Activated CD8-positive, alpha-beta T cell treated with anti-CD3 and anti-CD28 coated beads, Interleukin-2, amount 10 ng/mL, durations not matched to agents 7 days and 5 days (primary cell): ENCODE results near the gene PNMA8C. TPM values are rescaled to one million over a fixed set of nuclear protein-coding genes. Genes with fewer than 3 reads are reported as not detected.
A peak's percentile ranks its signal among the peaks of the same experiment; 100 is the strongest.
"Not testable (repeated sequence)": the region's sequence is repeated elsewhere in the genome, so short reads cannot be mapped to it uniquely, and the experiment has no call there.

Source experiments
- ATAC-seq: fragments of 150-1000 bp; cut with Tn5 transposase; one replicate; pipeline ENCODE4 v1.10.0; 2021; ENCODE audit warnings: moderate library complexity
- CTCF ChIA-PET: fragments of 350-600 bp; sonication (Branson Sonifier 250); formaldehyde crosslinking; loops from one replicate; lab custom pipeline; 2021; ENCODE audit warnings: antibody characterized with exemption; lab: Charles Lee
- POLR2A ChIA-PET: fragments of 350-600 bp; sonication (Branson Sonifier 250); formaldehyde crosslinking; loops from one replicate; lab custom pipeline; 2021; ENCODE audit warnings: antibody characterized with exemption; lab: Charles Lee
- DNase-seq: peaks from one replicate; pipeline ENCODE4 v3.0.0-alpha.2; 2020
- H3K27ac Mint-ChIP-seq: one replicate; pipeline ENCODE4 v1.8.0; 2021; ENCODE audit warnings: mild to moderate bottlenecking, mixed read lengths
- H3K27me3 Mint-ChIP-seq: one replicate; pipeline ENCODE4 v1.8.0; 2021; ENCODE audit warnings: low read depth, mixed read lengths
- H3K36me3 Mint-ChIP-seq: one replicate; pipeline ENCODE4 v1.8.0; 2021; ENCODE audit warnings: low read depth, mixed read lengths
- H3K4me1 Mint-ChIP-seq: one replicate; pipeline ENCODE4 v1.8.0; 2021; ENCODE audit warnings: low read depth, mixed read lengths
- H3K4me3 Mint-ChIP-seq: one replicate; pipeline ENCODE4 v1.8.0; 2021; ENCODE audit warnings: mild to moderate bottlenecking, mixed read lengths
- H3K9me3 Mint-ChIP-seq: one replicate; pipeline ENCODE4 v1.8.0; 2022; ENCODE audit warnings: mixed read lengths; ENCODE audit not compliant: insufficient read depth
- total RNA-seq, 2 experiments: library from RNA; stranded (reverse); gene quantifications; one replicate each; pipeline ENCODE4 v1.2.3, GENCODE V29; 2021

Gene PNMA8C
- total RNA-seq, 2 experiments from 2014 or later, result 0.08 TPM; not detected in 1

DNA sequence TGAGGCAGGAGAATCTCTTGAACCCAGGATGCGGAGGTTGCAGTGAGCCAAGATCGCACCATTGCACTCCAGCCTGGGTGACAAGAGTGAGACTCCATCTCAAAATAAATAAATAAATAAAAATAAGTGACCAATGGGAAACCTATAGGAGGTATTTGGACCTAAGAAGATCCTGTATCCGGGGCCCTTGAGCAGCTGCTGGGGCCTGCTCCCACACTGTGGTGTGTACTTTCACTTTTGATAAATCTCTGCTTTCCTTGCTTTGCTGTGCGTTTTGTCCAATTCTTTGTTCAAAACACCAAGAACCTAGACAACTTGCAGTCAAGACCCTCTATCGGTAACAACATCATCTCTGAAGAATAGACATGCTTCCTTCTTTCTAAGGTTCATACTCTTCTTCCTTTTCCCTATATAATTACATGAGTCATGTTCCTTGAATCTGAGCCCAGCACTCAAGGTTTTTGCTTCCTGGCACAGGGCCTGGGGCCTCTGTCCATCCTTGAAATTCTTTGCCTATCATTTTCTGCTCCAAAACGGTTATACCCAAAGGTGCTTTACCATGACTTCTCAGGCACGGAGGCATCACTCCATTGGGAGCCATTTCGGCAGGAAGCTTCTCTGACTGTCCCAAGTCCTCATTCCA is 14.2 kb upstream of the PNMA8C start:
- H3K4me1 Mint-ChIP-seq, result no peaks in the 10 kb centered on the region
- H3K36me3 Mint-ChIP-seq, result no peaks in the 10 kb centered on the region
- DNase-seq (no peak), ATAC-seq (no peak)
- H3K27me3 Mint-ChIP-seq, result peaks cover 3% of the 10 kb centered on the region
- no peak overlapping the region for H3K27ac Mint-ChIP-seq
- no peaks in the 10 kb centered on the region for H3K9me3 Mint-ChIP-seq
- ChIA-PET POLR2A (no interaction called here), CTCF (no interaction called here)
- H3K4me3 Mint-ChIP-seq, result no peak overlapping the region

DNA sequence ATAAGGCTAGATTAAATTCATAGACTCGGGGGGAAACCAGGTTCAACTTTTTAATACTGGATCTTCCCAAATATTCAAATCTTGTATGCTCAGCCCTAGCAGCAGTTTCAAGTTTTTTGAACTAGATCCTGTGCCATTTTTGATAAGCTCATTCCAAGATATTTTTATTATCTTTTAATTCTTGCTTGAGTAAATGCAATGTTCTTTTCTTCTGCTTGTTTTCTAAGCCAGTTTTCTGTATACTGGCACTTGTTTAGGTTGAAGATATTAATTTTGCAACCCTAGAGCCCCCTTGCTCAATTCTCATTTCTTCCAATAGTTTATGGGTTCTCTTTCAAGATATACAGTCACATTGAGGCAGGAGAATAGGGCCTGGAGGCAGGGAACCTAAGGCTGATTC is 13.1 kb upstream of the PNMA8C start:
- ChIA-PET CTCF (interaction anchor here (0.7 kb wide), 1 partner anchor 11 kb away, joined by 3 read pairs; no protein-coding TSS in a partner anchor), POLR2A (no interaction called here)
- H3K4me3 Mint-ChIP-seq, result no peak overlapping the region
- DNase-seq (no peak), ATAC-seq (no peak)
- no peaks in the 10 kb centered on the region for H3K27me3 Mint-ChIP-seq
- H3K36me3 Mint-ChIP-seq, result no peaks in the 10 kb centered on the region
- H3K4me1 Mint-ChIP-seq, result no peaks in the 10 kb centered on the region
- no peaks in the 10 kb centered on the region for H3K9me3 Mint-ChIP-seq
- no peak overlapping the region for H3K27ac Mint-ChIP-seq

DNA sequence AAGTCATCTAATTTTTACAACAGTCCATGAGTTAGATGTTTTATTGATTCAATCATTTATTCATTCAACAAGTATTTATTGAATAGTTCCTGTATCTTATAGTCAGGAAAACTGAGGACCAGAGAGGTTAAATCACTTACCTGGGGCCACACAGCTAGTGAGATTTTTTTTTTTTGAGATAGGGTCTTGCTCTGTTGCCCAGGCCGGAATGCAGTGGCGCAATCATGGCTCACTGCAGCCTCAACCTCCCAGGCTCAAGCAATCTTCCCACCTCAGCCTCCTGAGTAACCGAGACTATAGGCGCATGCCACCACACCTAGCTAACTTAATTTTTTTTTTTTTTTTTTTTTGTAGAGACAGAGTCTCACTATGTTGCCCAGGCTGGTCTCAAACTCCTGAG is 7.0 kb upstream of the PNMA8C start:
- H3K27me3 Mint-ChIP-seq, result peaks cover 21% of the 10 kb centered on the region

GRCh38 chr19:46435009-46435408 is 6.3 kb upstream of the PNMA8C start:
- POLR2A ChIA-PET, result no interaction called here
- Mint-ChIP-seq H3K4me3 (no peak overlapping the region), H3K4me1 (no peaks in the 10 kb centered on the region), H3K9me3 (no peaks in the 10 kb centered on the region), H3K27ac (no peak overlapping the region), H3K27me3 (peaks cover 28% of the 10 kb centered on the region), H3K36me3 (no peaks in the 10 kb centered on the region)
- ATAC-seq (no peak), DNase-seq (no peak)
- CTCF ChIA-PET, result no interaction called here

More for the DNA sequence above, 7.0 kb upstream of the PNMA8C start:
- POLR2A ChIA-PET, ATAC-seq, DNase-seq, H3K27ac Mint-ChIP-seq, H3K36me3 Mint-ChIP-seq, H3K4me3 Mint-ChIP-seq, H3K4me1 Mint-ChIP-seq, CTCF ChIA-PET, H3K9me3 Mint-ChIP-seq: not testable (repeated sequence)

DNA sequence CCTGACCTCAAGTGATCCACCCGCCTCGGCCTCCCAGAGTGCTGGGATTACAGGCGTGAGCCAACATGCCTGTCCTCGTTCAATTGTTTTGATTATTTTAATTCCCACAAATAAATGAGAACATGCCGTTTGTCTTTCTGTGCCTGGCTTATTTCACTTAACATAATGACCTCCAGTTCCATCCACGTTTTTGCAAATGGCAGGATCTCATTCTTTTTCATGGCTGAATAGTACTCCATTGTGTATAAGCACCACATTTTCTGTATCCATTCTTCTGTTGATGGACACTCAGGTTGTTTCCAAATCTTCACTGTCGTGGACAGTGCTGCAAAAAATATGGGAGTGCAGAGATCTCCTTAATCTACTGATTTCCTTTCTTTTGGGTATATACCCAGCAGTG is 4.7 kb upstream of the PNMA8C start:
- peaks cover 39% of the 10 kb centered on the region for H3K27me3 Mint-ChIP-seq
- H3K4me3 Mint-ChIP-seq, result not testable (repeated sequence)

GRCh38 chr19:46431824-46432223 is 3.1 kb upstream of the PNMA8C start:
- Mint-ChIP-seq H3K4me1 (peaks cover 25% of the 10 kb centered on the region), H3K36me3 (no peaks in the 10 kb centered on the region), H3K4me3 (no peak overlapping the region), H3K9me3 (no peaks in the 10 kb centered on the region), H3K27me3 (peaks cover 53% of the 10 kb centered on the region), H3K27ac (no peak overlapping the region)
- no peak for ATAC-seq
- POLR2A ChIA-PET, result no interaction called here
- DNase-seq, result peak; percentile 24
- CTCF ChIA-PET, result no interaction called here

More for the DNA sequence above, 4.7 kb upstream of the PNMA8C start:
- ATAC-seq, DNase-seq, H3K4me1 Mint-ChIP-seq, H3K9me3 Mint-ChIP-seq, H3K27ac Mint-ChIP-seq, POLR2A ChIA-PET, H3K36me3 Mint-ChIP-seq: not testable (repeated sequence)
- CTCF ChIA-PET, result interaction anchor here (0.9 kb wide), 1 partner anchor 38 kb away, joined by 3 read pairs; no protein-coding TSS in a partner anchor

DNA sequence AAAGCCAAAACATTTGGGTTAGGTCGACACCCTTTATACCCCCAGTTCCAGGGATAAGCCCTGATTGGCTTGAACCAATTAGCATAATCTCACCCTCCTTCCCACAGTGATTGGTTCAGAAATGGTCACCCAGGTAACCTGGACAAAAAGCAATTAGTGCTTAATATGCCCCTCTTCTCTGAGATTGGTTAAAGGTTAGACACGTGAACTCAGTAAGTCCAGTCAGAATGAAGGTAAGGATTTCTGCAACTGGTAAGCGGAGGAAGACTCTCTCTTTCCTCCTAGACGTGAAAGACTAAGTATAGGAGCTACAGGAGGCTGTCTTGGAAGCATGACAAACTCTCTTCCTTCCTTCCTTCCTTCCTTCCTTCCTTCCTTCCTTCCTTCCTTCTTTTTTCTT is 1.3 kb upstream of the PNMA8C start:
- ATAC-seq, result no peak

DNA sequence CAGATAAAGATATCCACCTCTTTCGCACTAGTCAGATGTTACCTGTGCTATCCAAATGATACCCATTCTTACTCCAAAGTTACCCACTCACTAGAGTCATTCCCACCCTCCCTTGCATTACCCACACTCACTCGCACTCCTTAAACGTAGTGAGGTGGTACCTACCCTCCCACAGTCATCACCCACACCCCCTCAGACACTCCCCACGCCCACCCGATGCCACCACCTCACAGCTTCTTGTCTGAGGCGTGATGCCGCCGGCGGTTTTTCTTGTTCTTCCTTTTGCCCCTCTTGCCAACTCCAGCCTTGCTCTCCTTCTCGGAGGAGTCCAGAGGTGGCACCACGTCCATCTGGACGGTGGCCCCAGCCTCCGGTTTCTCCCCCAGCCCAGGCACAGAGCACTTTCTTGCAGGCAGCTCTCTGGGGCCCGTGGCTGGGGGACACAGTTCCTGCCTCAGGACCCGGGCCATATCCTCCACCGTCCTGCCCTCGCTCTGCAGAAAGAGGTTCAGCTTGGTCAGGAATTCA is 1.2 kb downstream of the PNMA8C start:
- peaks cover 2% of the 10 kb centered on the region for H3K36me3 Mint-ChIP-seq
- ChIA-PET CTCF (no interaction called here), POLR2A (no interaction called here)
- peaks cover 34% of the 10 kb centered on the region for H3K4me1 Mint-ChIP-seq
- no peak overlapping the region for H3K4me3 Mint-ChIP-seq
- DNase-seq (no peak), ATAC-seq (no peak)
- H3K27ac Mint-ChIP-seq, result no peak overlapping the region
- peaks cover 64% of the 10 kb centered on the region for H3K27me3 Mint-ChIP-seq
- H3K9me3 Mint-ChIP-seq, result no peaks in the 10 kb centered on the region

More for the DNA sequence above, 1.3 kb upstream of the PNMA8C start:
- Mint-ChIP-seq H3K9me3 (no peaks in the 10 kb centered on the region), H3K27me3 (peaks cover 65% of the 10 kb centered on the region), H3K36me3 (peaks cover 2% of the 10 kb centered on the region), H3K27ac (no peak overlapping the region), H3K4me3 (no peak overlapping the region), H3K4me1 (peaks cover 34% of the 10 kb centered on the region)
- ChIA-PET CTCF (no interaction called here), POLR2A (no interaction called here)
- DNase-seq, result no peak

- Mint-ChIP-seq H3K36me3 (peaks cover 2% of the 10 kb centered on the region), H3K4me3 (peak overlapping the region; percentile 61), H3K4me1 (peaks cover 34% of the 10 kb centered on the region), H3K27ac (no peak overlapping the region), H3K9me3 (no peaks in the 10 kb centered on the region), H3K27me3 (peaks cover 61% of the 10 kb centered on the region)
- DNase-seq (peak; percentile 49), ATAC-seq (peak; percentile 19)
- ChIA-PET CTCF (interaction anchor here (0.7 kb wide), 1 partner anchor 61 kb away, joined by 3 read pairs; no protein-coding TSS in a partner anchor), POLR2A (no interaction called here)
Observed at GRCh38 chr19:46426506-46427162, 2.1 kb downstream of the PNMA8C start.

- Mint-ChIP-seq H3K4me1 (peaks cover 34% of the 10 kb centered on the region), H3K4me3 (peak overlapping the region; percentile 61), H3K36me3 (peaks cover 2% of the 10 kb centered on the region), H3K27ac (no peak overlapping the region), H3K9me3 (no peaks in the 10 kb centered on the region), H3K27me3 (peaks cover 57% of the 10 kb centered on the region)
- DNase-seq, result no peak
- ChIA-PET CTCF (interaction anchor here (0.8 kb wide), 1 partner anchor 24 kb away, joined by 3 read pairs; no protein-coding TSS in a partner anchor), POLR2A (no interaction called here)
- no peak for ATAC-seq
Observed at GRCh38 chr19:46426035-46426505, 2.7 kb downstream of the PNMA8C start.

- ChIA-PET CTCF (interaction anchor here (1.2 kb wide), 1 partner anchor 21 kb away, joined by 3 read pairs; no protein-coding TSS in a partner anchor), POLR2A (no interaction called here)
- H3K9me3 Mint-ChIP-seq, result no peaks in the 10 kb centered on the region
- ATAC-seq (no peak), DNase-seq (no peak)
- no peak overlapping the region for H3K4me3 Mint-ChIP-seq
- no peak overlapping the region for H3K27ac Mint-ChIP-seq
- peaks cover 2% of the 10 kb centered on the region for H3K36me3 Mint-ChIP-seq
- peaks cover 23% of the 10 kb centered on the region for H3K4me1 Mint-ChIP-seq
- peaks cover 40% of the 10 kb centered on the region for H3K27me3 Mint-ChIP-seq
Observed at GRCh38 chr19:46423188-46423587, 5.5 kb downstream of the PNMA8C start.

DNA sequence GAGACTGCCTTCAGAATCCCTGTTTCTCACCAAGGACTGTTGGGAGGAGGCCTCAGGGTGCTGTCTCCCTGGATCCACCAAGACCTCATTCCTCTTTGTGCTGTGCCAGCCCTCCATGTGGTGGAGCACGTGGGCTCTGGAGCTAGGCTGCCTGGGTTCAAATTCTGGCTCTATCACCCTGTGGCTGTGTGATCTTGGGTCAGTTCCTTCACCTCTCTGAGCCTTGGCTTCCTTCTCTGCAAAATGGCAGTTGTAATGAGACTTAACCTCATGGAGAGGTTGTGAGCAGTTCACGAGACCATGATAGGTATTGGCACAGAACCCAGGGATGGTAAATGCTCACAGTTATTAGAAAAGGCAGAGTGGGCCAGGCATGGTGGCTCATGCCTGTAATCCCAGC is 6.4 kb downstream of the PNMA8C start:
- DNase-seq, result no peak
- CTCF ChIA-PET, result no interaction called here
- Mint-ChIP-seq H3K9me3 (no peaks in the 10 kb centered on the region), H3K4me3 (no peak overlapping the region), H3K4me1 (peaks cover 14% of the 10 kb centered on the region), H3K27ac (no peak overlapping the region), H3K36me3 (peaks cover 2% of the 10 kb centered on the region), H3K27me3 (peaks cover 34% of the 10 kb centered on the region)
- no peak for ATAC-seq
- POLR2A ChIA-PET, result no interaction called here
